Panc1 (cell line): ENCODE data around the gene MLYCD. TPM values are rescaled to one million over a fixed set of nuclear protein-coding genes. Genes with fewer than 3 reads are reported as not detected.

Experiments
- ATAC-seq: fragments of 200-7000 bp; cut with Tn5 transposase; 2 replicates; pipeline ENCODE4 v1.9.1; 2020; ENCODE audit warnings: mild to moderate bottlenecking, moderate library complexity
- BruUV-seq: library from RNA; stranded (reverse); fragments of 400-500 nt; replicated peaks from 2 replicates; lab custom pipeline; 2021; lab: Mats Ljungman, UMichigan
- CTCF ChIA-PET: fragments of 300-600 bp; sonication (Branson Sonifier 250); formaldehyde crosslinking; loops from one replicate; lab custom pipeline; 2022; ENCODE audit warnings: antibody characterized with exemption; lab: Charles Lee
- POLR2A ChIA-PET: fragments of 300-600 bp; sonication (Branson Sonifier 250); formaldehyde crosslinking; loops from one replicate; lab custom pipeline; 2022; ENCODE audit warnings: antibody characterized with exemption; lab: Charles Lee
- DNase-seq: peaks from one replicate; pipeline ENCODE4 v3.0.0-alpha.2; 2010; ENCODE audit warnings: low read depth, low spot score
- H3K27ac ChIP-seq: 2 replicates; pipeline ENCODE4 v1.5.1; 2011; ENCODE audit warnings: mild to moderate bottlenecking, low read length, inconsistent platforms
- H3K27me3 ChIP-seq: fragments of 200-500 bp; sonication (Bioruptor generic); 2 replicates; pipeline ENCODE4 v1.6.0; 2014; ENCODE audit warnings: low read length, inconsistent platforms; ENCODE audit not compliant: control insufficient read depth, insufficient read depth
- H3K36me3 ChIP-seq: fragments of 200-500 bp; sonication (Bioruptor generic); 2 replicates; pipeline ENCODE4 v1.5.1; 2014; ENCODE audit warnings: inconsistent platforms, mild to moderate bottlenecking, low read length, moderate library complexity; ENCODE audit not compliant: control insufficient read depth, insufficient read depth
- H3K4me1 ChIP-seq: 2 replicates; pipeline ENCODE4 v1.5.1; 2011; ENCODE audit warnings: inconsistent platforms, mild to moderate bottlenecking, low read length, moderate library complexity; ENCODE audit not compliant: control insufficient read depth, insufficient read depth
- H3K4me3 ChIP-seq, 2 experiments: 2 replicates each; pipeline ENCODE4 v1.5.1; 2011 to 2012; ENCODE audit warnings: low read depth in 2 of 2, low read length in 2 of 2, mild to moderate bottlenecking in 2 of 2, inconsistent platforms in 1 of 2, moderate library complexity in 1 of 2
- H3K9me3 ChIP-seq: fragments of 200-500 bp; sonication (Bioruptor generic); 2 replicates; pipeline ENCODE4 v1.5.1; 2014; ENCODE audit warnings: low read depth, mild to moderate bottlenecking, inconsistent platforms, low read length, moderate library complexity; ENCODE audit not compliant: control insufficient read depth, insufficient read depth
- POLR2AphosphoS5 ChIP-seq: IDR thresholded peaks from 2 replicates; pipeline ENCODE4 v1.6.1; 2012; ENCODE audit warnings: mild to moderate bottlenecking, low read depth, low read length, moderate library complexity
- SIN3A ChIP-seq: IDR thresholded peaks from 2 replicates; pipeline ENCODE4 v1.6.1; 2012; ENCODE audit warnings: low read depth, mild to moderate bottlenecking, low read length, moderate library complexity, borderline replicate concordance; ENCODE audit not compliant: insufficient read depth
- TCF7L2 ChIP-seq: IDR thresholded peaks from 2 replicates; pipeline ENCODE4 v1.6.1; 2011; ENCODE audit warnings: mild to moderate bottlenecking, low read depth, low read length, inconsistent platforms
- in situ Hi-C: cut with HindIII; loops from 2 replicates; pipeline ENCODE4 v1.10.0; 2016; ENCODE audit warnings: low sequenced_read_pairs, low pct_unique_long_range_greater_than_20kb
- intact Hi-C: fragments of 100-400 bp; cut with micrococcal nuclease; formaldehyde crosslinking; loops from one replicate; pipeline ENCODE4 v1.10.0; 2022; ENCODE audit not compliant: unreplicated experiment
- total RNA-seq: library from RNA; stranded (reverse); gene quantifications from one replicate; pipeline ENCODE4 v1.2.1, GENCODE V29; 2021; ENCODE audit not compliant: unreplicated experiment
- TF ChIP-seq, protein P1 (sequence below), 2 experiments: IDR thresholded peaks; 2 replicates each; pipeline ENCODE4 v1.6.1; 2011 to 2012; ENCODE audit warnings: low read depth in 2 of 2, control low read depth in 1 of 2, low read length in 1 of 2, mild to moderate bottlenecking in 1 of 2, moderate library complexity in 1 of 2; ENCODE audit not compliant: insufficient read depth in 1 of 2
- TF ChIP-seq, protein P2 (sequence below): fragments of 450-650 bp; IDR thresholded peaks from 2 replicates; pipeline ENCODE4 v1.5.1; 2017; ENCODE audit warnings: mild to moderate bottlenecking

MLYCD gene
- total RNA-seq, 1 experiment from 2014 or later: 2.2 TPM

DNA sequence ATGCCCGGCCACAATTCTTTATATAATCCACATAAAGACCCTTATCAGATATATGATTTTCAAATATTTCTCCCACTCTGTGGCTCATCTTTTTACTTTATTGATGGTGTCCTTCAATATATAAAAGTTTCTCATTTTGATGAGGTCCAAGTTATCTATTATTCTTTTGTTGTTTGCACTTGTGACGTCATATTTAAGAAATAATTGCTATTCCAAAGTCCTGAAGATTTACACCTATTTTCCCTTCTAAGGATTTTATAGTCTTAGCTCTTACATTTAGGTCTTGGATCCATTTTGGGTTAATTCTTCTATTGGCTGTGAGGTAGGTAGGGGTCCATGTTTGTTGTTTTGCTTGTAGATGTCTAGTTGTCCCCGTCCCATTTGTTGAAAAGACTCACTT is 3.0 kb upstream of the MLYCD start:
- no peak overlapping the region for H3K27ac ChIP-seq
- TF ChIP-seq POLR2AphosphoS5 (no peak), SIN3A (no peak), TCF7L2 (no peak)
- TF ChIP-seq, protein P1, sequence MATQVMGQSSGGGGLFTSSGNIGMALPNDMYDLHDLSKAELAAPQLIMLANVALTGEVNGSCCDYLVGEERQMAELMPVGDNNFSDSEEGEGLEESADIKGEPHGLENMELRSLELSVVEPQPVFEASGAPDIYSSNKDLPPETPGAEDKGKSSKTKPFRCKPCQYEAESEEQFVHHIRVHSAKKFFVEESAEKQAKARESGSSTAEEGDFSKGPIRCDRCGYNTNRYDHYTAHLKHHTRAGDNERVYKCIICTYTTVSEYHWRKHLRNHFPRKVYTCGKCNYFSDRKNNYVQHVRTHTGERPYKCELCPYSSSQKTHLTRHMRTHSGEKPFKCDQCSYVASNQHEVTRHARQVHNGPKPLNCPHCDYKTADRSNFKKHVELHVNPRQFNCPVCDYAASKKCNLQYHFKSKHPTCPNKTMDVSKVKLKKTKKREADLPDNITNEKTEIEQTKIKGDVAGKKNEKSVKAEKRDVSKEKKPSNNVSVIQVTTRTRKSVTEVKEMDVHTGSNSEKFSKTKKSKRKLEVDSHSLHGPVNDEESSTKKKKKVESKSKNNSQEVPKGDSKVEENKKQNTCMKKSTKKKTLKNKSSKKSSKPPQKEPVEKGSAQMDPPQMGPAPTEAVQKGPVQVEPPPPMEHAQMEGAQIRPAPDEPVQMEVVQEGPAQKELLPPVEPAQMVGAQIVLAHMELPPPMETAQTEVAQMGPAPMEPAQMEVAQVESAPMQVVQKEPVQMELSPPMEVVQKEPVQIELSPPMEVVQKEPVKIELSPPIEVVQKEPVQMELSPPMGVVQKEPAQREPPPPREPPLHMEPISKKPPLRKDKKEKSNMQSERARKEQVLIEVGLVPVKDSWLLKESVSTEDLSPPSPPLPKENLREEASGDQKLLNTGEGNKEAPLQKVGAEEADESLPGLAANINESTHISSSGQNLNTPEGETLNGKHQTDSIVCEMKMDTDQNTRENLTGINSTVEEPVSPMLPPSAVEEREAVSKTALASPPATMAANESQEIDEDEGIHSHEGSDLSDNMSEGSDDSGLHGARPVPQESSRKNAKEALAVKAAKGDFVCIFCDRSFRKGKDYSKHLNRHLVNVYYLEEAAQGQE (IDR thresholded peaks at IDR 0.05; ENCODE audit: insufficient read depth in 1 of 2, low read depth in 2 of 2, low read length in 1 of 2): no peak
- TF ChIP-seq, protein P2, sequence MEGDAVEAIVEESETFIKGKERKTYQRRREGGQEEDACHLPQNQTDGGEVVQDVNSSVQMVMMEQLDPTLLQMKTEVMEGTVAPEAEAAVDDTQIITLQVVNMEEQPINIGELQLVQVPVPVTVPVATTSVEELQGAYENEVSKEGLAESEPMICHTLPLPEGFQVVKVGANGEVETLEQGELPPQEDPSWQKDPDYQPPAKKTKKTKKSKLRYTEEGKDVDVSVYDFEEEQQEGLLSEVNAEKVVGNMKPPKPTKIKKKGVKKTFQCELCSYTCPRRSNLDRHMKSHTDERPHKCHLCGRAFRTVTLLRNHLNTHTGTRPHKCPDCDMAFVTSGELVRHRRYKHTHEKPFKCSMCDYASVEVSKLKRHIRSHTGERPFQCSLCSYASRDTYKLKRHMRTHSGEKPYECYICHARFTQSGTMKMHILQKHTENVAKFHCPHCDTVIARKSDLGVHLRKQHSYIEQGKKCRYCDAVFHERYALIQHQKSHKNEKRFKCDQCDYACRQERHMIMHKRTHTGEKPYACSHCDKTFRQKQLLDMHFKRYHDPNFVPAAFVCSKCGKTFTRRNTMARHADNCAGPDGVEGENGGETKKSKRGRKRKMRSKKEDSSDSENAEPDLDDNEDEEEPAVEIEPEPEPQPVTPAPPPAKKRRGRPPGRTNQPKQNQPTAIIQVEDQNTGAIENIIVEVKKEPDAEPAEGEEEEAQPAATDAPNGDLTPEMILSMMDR: no peak
- DNase-seq (no peak), ATAC-seq (no peak)
- ChIA-PET CTCF (no interaction called here), POLR2A (no interaction called here)
- no peaks in the 10 kb centered on the region for H3K9me3 ChIP-seq
- H3K4me1 ChIP-seq: peaks cover 2% of the 10 kb centered on the region; the same call in 1 of the 2 replicates
- no peaks in the 10 kb centered on the region for H3K27me3 ChIP-seq
- H3K4me3 ChIP-seq: no peak overlapping the region
- intact Hi-C loops: no loop called here
- no peaks in the 10 kb centered on the region; the same call in 1 of the 2 replicates for H3K36me3 ChIP-seq
- in situ Hi-C loops: no loop called here
- BruUV-seq: no TSS peak

DNA sequence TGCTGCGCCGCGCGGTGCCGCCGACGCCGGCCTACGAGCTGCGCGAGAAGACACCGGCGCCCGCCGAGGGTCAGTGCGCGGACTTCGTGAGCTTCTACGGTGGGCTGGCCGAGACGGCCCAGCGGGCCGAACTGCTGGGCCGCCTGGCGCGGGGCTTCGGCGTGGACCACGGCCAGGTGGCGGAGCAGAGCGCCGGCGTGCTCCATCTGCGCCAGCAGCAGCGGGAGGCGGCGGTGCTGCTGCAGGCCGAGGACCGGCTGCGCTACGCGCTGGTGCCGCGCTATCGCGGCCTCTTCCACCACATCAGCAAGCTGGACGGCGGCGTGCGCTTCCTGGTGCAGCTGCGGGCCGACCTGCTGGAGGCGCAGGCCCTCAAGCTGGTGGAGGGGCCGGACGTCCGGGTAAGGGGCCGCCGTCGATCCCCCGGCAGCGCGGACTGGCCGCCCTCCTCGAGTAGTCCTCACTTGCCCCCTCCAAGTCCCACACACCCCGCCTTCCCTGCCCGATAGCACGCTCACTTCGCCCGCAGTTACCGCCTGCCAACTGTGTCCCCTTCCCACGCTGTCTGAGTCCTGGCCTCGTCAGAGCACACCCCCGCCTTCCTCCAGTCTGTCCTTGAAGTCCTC is 470 bp downstream of the MLYCD start:
- Histone ChIP-seq H3K9me3 (no peaks in the 10 kb centered on the region), H3K36me3 (no peaks in the 10 kb centered on the region; the same call in 1 of the 2 replicates), H3K27me3 (no peaks in the 10 kb centered on the region), H3K4me1 (peaks cover 2% of the 10 kb centered on the region; the same call in 1 of the 2 replicates), H3K27ac (peak overlapping the region; percentile 61; the same call in 1 of the 2 replicates), H3K4me3 (peak overlapping the region; percentile 56 to 61)
- POLR2A ChIA-PET: no interaction called here
- ATAC-seq (peak; percentile 81), DNase-seq (no peak)
- CTCF ChIA-PET: no interaction called here
- TF ChIP-seq SIN3A: peak; percentile 17; the same call in 1 of the 2 replicates
- TF ChIP-seq, protein P1 (IDR thresholded peaks at IDR 0.05; ENCODE audit: insufficient read depth in 1 of 2, low read depth in 2 of 2, low read length in 1 of 2): no peak
- intact Hi-C loops: no loop called here
- in situ Hi-C loops: no loop called here
- no TSS peak for BruUV-seq
